Colonic mucosa (tissue), 4 donors: Measurements from ENCODE around the gene COL4A4. TPM values are rescaled to one million over a fixed set of nuclear protein-coding genes. Genes with fewer than 3 reads are reported as not detected.

Experiments used
- DNase-seq: peaks from one replicate; pipeline ENCODE4 v3.0.0-alpha.2; 2020
- H3K27ac ChIP-seq: fragments of 200-600 bp; one replicate; pipeline ENCODE4 v1.8.0; 2021
- H3K27me3 ChIP-seq: fragments of 200-600 bp; one replicate; pipeline ENCODE4 v1.8.0; 2021
- H3K36me3 ChIP-seq: fragments of 200-600 bp; one replicate; pipeline ENCODE4 v1.8.0; 2021
- H3K4me1 ChIP-seq: fragments of 200-600 bp; one replicate; pipeline ENCODE4 v1.8.0; 2021; ENCODE audit warnings: mild to moderate bottlenecking
- H3K4me3 ChIP-seq: fragments of 200-600 bp; one replicate; pipeline ENCODE4 v1.8.0; 2021
- H3K9ac ChIP-seq, 2 donors: one replicate each; pipeline ENCODE4 v1.7.0; 2013; ENCODE audit warnings: control low read depth in 2 of 2, low read depth in 2 of 2, low read length in 2 of 2
- H3K9me3 ChIP-seq: fragments of 200-600 bp; one replicate; pipeline ENCODE4 v1.8.0; 2021
- CTCF ChIP-seq: fragments of 200-600 bp; IDR thresholded peaks from one replicate; pipeline ENCODE4 v1.8.0; 2022; ENCODE audit warnings: antibody characterized with exemption, mild to moderate bottlenecking
- intact Hi-C: fragments of 100-400 bp; cut with DNase I; formaldehyde crosslinking; loops from one replicate; pipeline ENCODE4 v1.14.1; 2022
- total RNA-seq, 2 donors: library from RNA; stranded (reverse); fragmentation: NEBNext Ultra II Directional in 1 of 2; extraction: Animal tissue kit (Norgen Biotek cat#: 25700) in 1 of 2; gene quantifications; one replicate each; pipeline ENCODE4 v1.2.1, GENCODE V29; 2021
- donor health status: healthy.
- donor health status: DM: no; HTN: no; CAD: no.
- donor health status: DM: no; HTN: no; CAD: no.

Gene COL4A4
- total RNA-seq, 2 donors from 2014 or later, result 0.40 to 0.93 TPM

DNA sequence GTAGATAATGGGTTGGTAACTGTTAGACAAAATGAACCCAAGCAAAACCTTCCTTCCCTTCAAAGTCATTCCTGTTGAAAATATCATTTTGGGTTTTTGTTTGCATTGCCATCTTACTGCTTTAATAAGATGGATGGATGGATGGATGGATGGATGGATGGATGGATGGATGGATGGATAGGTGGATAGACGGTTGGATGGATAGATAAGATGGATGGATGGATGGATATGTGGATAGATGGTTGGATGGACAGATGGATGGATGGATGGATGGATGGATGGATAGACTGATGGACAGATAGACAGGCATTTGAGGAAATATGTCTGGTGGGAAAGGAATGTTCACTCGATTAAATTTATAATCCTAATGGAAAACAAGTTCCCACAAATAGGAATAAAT, 133.2 kb downstream of the COL4A4 start:
- Histone ChIP-seq H3K4me1 (no peaks in the 10 kb centered on the region), H3K27me3 (no peaks in the 10 kb centered on the region), H3K27ac (no peak overlapping the region), H3K9ac (no peak overlapping the region), H3K9me3 (no peaks in the 10 kb centered on the region), H3K4me3 (no peak overlapping the region), H3K36me3 (no peaks in the 10 kb centered on the region)
- no peak for DNase-seq
- TF ChIP-seq CTCF, result no peak
- intact Hi-C loops, result no loop called here

- Histone ChIP-seq H3K4me3 (no peak overlapping the region), H3K27me3 (no peaks in the 10 kb centered on the region), H3K9me3 (no peaks in the 10 kb centered on the region), H3K4me1 (no peaks in the 10 kb centered on the region), H3K27ac (no peak overlapping the region), H3K36me3 (no peaks in the 10 kb centered on the region), H3K9ac (no peak overlapping the region)
- TF ChIP-seq CTCF, result no peak
- intact Hi-C loops, result no loop called here
- DNase-seq, result no peak
Observed at GRCh38 chr2:227029426-227030105, 134.4 kb downstream of the COL4A4 start.

DNA sequence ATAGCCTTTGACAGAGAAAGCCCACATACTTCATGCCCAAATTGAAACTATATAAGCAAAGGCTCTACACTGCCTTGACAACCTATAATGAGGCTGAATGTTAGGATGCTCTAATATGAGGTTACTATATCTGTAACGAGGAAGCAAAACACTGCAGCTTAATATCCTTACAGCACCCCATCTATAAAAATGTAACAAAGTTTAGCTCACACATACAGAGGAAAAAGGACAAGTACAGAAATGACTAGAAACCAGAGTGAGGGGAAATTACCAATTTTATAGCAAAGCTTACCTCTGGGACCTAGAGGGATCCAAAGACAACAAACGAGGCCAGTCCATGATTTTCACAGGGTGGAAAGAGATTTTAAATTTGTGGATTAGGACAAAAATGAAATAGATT, 138.5 kb downstream of the COL4A4 start:
- Histone ChIP-seq H3K4me3 (no peak overlapping the region), H3K9me3 (no peaks in the 10 kb centered on the region), H3K27ac (no peak overlapping the region), H3K27me3 (no peaks in the 10 kb centered on the region), H3K9ac (no peak overlapping the region), H3K4me1 (no peaks in the 10 kb centered on the region), H3K36me3 (no peaks in the 10 kb centered on the region)
- DNase-seq, result no peak
- intact Hi-C loops, result no loop called here
- no peak for TF ChIP-seq CTCF

GRCh38 chr2:227022608-227023007, 141.4 kb downstream of the COL4A4 start:
- intact Hi-C loops, result no loop called here
- no peak for TF ChIP-seq CTCF
- no peaks in the 10 kb centered on the region for H3K36me3 ChIP-seq
- H3K9ac ChIP-seq, result no peak overlapping the region
- no peaks in the 10 kb centered on the region for H3K4me1 ChIP-seq
- no peak for DNase-seq
- no peaks in the 10 kb centered on the region for H3K27me3 ChIP-seq
- no peak overlapping the region for H3K4me3 ChIP-seq
- no peak overlapping the region for H3K27ac ChIP-seq
- no peaks in the 10 kb centered on the region for H3K9me3 ChIP-seq

GRCh38 chr2:227020416-227020815, 143.6 kb downstream of the COL4A4 start:
- no peak overlapping the region for H3K9ac ChIP-seq
- intact Hi-C loops, result no loop called here
- H3K9me3 ChIP-seq, result no peaks in the 10 kb centered on the region
- no peaks in the 10 kb centered on the region for H3K36me3 ChIP-seq
- H3K4me1 ChIP-seq, result no peaks in the 10 kb centered on the region
- H3K4me3 ChIP-seq, result no peak overlapping the region
- no peak for TF ChIP-seq CTCF
- H3K27me3 ChIP-seq, result no peaks in the 10 kb centered on the region
- H3K27ac ChIP-seq, result no peak overlapping the region
- DNase-seq, result no peak
